8988T (cell line): Measurements from ENCODE around the gene MAP2K1.
"Not testable (repeated sequence)": the region's sequence is repeated elsewhere in the genome, so short reads cannot be mapped to it uniquely, and the experiment has no call there.

Experiments used
- DNase-seq: peaks from one replicate; pipeline ENCODE4 v3.0.0; 2011

The MAP2K1 gene

DNA sequence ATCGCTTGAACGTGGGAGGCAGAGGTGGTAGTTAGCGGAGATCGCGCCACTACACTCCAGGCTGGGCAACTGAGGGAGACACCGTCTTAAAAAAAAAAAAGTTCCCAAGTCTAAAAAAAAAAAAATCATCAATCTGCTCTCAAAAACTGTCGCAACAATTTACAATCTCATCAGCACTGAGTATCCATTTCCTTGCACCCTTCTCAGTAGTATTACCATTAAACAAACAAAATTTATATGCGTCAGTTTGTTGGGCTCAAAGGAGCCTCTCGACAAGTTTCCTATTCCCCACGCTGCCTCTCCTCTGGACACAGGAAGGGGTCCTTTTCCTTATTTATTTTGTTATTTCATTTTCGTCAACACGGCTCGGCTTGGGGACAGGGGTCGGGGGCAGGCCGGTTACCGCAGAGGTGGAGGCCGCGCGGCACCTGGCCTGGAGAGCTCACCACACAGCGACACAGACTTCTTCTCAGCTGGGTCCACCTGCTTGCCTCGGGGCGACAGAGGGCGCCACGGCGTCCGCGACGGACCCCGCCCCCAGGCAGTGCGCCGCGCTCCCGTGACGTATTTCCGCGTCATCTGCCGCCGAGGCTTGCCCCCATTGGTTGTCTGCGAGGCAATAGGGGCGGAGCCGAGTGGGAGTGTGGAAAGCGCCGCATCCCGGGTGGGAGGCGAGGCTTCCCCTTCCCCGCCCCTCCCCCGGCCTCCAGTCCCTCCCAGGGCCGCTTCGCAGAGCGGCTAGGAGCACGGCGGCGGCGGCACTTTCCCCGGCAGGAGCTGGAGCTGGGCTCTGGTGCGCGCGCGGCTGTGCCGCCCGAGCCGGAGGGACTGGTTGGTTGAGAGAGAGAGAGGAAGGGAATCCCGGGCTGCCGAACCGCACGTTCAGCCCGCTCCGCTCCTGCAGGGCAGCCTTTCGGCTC lies at the start of gene MAP2K1:
Gene MAP2K1 (plus strand): TSS at position 709 of the 920 bp plus-strand sequence. CDS start 436 bp downstream, outside the sequence.
- DNase-seq = peak; percentile 78

DNA sequence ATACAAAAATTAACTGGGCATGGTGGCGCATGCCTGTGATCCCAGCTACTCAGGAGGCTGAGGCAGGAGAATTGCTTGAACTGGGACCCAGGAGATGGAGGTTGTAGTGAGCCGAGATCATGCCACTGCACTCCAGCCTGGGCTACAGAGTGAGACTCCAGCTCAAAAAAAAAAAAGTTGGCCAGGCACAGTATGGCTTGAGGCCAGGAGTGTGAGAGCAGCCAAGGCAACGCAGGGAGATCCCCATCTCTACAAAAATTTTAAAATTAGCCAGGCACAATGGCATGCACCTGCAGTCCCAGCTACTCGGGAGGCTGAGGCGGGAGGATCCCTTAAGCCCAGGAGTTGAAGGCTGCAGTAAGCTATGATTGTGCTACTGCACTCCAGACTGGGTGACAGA lies 38.2 kb upstream of the MAP2K1 start:
- DNase-seq = not testable (repeated sequence)

DNA sequence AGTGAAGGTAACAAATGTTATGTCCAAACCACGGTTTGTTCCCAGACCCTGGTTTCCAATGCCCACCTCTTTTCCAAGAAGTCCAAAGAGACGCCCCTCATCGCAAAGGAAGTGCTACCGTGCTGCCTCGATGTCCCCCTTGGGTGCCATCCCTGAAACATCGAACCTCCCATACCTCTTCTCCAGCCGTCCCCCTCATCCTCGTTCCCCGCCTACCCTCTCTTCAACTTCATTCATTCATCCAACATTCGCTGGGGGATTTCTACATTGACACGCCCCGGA lies 30.7 kb upstream of the MAP2K1 start:
- no peak for DNase-seq

DNA sequence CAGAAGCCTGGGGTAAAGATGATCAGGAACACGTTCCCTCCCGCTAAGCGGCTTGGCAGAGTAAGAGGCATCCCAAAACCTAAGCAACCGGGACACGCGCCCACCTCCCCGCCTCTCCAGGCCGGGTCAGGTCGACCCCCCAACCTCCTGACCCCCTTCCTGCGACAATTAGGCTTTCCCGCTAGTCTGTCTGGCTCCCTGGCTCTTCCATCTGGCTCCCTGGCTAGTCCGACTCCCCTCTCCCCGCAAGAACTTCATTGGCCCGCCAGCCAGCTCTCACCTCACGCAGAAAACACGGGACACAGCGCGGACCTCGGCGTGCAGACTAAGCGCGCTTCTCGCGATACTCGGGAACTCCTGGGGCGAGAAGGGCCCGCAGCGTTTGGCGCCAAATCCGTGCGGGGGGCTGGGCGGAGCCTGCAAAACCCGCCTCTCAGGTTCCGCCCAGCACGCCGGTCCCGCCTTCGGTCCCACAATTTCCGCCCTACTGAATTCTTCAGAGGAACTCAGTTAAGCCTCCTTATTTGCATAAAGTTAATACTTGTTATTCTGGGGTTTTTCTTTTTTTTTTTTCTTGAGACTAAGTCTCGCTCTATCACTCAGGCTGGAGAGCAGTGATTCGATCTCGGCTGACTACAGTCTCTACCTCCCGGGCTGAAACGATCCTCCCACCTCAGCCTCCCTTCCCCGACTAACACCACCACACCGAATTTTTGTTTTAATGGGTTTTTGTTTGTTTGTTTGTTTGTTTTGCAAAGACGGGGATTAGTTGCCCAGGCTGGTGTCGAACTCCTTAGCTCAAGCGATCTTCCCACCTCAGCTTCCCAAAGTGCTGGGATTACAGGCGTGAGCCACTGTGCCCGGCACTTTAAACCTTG lies 30.1 kb upstream of the MAP2K1 start, which contains the start of gene TIPIN:
Gene TIPIN (minus strand): TSS at position 327 of the 878 bp plus-strand sequence. CDS start 3,738 bp downstream, outside the sequence.
- peak; percentile 62 for DNase-seq

DNA sequence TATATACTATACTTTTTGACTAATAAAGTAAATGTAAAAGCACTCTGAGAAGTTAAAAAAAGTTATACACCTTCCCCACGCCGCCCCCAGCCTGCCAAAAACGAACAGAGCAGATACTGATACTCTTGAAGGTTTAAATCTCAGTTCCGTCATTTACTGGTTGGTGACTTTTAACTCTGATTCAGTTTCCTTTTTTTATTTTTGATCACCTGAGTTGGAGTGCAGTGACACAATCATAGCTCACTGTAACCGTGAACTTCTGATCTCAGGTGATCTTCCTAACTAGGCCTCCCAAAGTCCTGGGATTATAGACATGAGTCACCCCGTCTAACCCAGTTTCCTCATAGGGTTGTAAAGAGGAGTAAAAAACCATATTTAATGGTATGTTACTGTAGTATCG lies 27.0 kb upstream of the MAP2K1 start:
- no peak for DNase-seq

DNA sequence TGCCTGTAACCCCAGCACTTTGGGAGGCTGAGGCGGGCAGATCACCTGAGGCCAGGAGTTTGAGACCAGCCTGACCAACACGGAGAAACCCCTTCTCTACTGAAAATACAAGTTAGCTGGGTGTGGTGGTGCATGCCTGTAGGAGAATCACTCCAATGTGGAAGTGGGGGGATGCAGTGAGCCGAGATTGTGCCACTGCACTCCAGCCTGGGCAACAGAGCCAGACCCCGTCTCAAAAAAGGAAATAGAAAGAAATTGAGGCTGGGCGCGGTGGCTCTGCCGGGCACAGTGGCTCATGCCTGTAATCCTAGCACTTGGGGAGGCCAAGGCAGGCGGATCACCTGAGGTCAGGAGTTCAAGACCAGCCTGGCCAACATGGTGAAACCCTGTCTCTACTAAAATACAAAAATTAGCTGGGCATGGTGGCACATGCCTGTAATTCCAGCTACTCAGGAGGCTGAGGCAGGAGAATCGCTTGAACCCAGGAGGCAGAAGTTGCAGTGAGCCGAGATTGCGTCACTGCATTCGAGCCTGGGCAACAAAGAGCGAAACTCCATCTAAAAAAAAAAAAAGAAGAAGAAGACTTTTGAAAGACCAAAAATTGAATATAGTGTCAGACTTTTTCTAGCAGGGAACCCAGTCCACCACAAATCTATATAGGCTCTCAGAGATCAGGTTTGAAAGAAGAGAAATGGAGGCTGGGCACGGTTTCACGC lies 24.8 kb upstream of the MAP2K1 start:
- DNase-seq = not testable (repeated sequence)

DNA sequence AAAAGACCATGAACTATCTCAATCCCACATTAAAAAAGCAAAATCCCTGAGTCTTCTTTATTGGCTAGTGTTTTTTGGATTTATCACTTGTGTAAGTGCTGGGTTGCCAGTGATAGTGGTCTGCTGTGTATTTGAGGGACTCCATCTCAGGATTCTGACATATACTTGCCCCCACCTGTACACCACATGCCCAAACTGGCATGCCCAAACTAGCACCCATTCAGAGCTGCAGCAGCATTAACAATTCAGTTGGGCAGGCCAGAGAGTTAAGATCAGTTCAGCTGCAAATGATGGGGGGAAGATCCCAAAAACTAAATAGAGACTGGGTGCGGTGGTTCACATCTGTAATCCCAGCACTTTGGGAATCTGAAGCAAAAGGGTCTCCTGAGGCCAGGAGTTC lies 23.9 kb upstream of the MAP2K1 start:
- no peak for DNase-seq

DNA sequence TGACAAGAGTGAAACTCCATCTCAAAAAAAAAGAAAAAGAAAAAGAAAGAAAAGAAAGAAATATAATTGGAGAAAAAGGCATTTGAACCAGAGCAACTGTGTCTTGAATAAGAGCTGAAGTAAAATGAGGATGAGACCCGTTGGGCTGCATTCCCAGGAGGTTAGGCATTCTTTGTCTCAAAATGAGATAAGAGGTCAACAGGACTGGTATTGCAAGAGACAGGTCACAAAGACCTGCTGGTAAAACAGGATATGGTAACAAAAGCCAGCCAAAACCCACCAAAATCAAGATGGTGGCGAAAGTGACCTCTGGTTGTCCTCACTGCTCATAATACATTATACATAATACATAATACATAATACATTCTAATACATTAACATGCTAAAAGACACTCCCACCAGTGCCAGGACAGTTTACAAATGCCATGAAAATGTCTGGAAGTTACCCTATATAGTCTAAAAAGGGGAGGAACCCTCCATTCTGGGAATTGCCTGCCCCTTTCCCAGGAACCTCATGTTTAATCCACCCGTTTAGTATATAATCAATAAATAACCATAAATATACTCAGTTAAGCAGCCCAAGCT lies 21.7 kb upstream of the MAP2K1 start:
- no peak for DNase-seq

DNA sequence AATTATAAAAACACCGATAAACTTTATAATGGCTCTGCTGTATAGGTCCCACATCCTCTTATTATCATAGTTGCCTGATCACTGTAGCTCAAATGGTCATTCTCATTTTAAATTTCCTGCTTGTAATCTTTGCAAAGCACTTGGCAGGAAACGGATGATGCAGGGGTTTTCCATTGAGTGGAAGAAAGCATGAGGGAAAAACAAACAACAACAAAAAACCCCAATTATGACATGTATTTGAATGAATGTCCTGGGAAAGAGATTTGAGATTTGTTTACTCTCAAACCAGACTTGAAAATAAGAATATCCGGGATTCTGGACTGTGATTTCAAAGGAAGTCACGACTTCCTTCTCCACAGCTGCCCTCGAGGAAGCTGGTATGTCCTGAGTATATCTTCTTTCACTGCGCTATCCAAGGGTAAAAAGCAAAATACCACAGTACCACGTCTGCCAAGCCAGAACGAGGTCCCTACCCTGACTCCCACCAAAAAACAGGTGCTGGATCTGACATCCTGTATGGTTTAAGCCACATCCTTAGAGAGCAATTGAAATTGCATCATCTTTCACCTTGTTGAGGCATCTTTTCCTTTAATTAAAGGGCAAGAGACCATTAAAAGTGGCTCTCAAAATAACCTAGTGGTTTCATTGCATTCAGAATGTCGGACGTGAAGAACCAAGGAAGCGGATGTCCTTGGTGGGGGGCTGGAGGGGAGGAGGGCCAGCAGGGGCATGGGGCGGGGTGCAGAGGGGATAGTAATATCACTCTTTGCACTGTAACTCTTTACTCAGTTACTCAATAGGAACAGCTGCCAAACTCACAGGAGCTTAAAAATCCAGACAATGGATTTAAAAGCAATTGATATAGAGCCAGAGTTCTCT lies 16.7 kb upstream of the MAP2K1 start:
- no peak for DNase-seq

DNA sequence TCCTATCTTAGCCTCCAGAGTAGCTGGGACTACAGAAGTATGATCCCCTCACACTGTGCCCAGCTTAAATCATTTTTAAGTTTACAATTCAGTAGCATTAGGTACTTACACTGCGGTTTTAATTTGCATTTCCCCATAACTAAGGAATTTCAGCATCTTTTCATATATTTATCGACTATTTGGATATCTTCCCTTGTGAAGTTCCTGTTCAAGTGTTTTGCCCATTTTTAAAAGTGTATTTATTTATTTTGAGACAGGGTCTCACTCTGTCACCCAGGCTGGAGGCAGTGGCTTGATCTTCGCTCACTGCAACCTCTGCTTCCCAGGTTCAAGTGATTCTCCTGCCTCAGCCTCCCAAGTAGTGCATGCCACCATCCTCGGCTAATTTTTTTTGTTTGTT lies 12.5 kb upstream of the MAP2K1 start:
- DNase-seq = no peak

DNA sequence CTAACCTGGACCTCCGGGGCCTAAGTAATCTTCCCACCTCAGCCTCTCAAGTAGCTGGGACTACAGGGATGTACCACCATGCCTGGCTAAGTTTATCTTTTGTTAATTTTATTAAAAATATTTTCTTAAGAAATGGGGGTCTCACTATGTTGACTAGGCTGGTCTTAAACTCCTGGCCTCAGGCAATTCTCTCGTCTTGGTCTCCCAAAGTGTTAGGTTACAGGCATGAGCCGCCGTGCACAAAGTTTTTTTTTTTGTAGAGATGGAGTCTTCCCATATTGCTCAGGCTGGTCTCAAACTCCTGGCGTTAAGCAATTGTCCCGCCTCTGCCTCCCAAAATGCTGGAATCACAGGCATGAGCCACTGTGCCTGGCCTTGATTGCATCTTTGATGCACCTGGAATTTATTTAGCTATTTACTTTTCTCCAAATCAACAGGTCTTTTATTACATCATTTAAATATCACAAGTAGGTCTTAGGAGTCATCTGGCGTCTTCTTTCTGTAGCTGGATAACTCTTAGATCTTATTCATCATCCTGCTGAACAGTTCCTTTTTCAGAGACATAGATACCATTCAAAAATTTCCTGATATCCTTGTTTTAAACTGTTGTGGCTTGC lies 7.8 kb upstream of the MAP2K1 start:
- DNase-seq = no peak

DNA sequence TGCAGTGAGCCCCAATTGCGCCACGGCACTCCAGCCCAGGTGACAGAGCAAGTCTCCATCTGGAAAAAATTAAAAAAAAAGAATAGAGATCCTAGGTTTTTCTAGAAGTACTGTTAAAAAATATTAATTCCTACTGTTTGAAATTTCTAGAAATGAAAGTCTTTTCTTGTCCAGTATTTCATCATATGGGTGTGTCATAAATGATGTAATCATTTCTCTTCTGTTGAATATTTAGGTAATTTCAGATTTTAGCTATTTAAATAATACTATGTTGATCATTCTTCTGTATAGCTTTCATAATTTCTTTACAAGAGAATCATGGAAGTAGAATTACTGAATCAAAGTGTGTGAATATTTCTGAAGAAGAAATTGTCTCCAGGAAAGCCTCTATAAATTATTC lies 5.3 kb upstream of the MAP2K1 start:
- not testable (repeated sequence) for DNase-seq

DNA sequence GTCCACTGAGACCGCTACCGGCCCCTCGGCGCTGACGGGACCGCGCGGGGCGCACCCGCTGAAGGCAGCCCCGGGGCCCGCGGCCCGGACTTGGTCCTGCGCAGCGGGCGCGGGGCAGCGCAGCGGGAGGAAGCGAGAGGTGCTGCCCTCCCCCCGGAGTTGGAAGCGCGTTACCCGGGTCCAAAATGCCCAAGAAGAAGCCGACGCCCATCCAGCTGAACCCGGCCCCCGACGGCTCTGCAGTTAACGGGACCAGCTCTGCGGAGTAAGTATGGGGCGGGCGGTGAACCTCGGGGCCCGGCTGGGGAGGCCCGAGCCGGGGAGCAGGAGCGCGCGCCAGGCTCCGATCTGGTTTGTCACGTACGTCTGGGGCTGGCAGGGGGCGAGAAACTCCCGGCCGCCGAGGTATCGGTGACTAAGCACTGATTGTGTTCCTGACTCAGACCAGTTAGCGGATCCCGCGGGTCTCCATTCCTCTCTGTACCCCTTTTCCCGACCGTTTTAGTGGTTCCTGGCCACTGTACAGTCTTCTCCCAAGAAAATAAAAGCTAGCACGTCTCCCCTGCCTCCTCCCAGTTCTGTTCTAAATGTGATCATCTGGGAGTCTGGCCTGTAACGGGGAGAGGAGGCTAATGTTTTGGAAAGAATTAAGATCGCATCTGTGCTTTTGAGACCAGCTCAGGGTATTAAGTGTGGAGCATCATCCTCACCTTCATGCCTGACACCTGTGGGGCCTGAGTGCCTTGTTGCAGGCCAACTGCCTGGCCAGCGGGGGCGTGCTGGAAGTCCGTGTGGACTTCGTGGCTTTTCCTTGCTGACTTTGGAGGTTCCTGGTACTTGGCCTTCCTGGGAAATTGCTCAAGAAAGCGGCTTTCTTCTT lies 691 bp downstream of the MAP2K1 start:
- DNase-seq = peak; percentile 24

DNA sequence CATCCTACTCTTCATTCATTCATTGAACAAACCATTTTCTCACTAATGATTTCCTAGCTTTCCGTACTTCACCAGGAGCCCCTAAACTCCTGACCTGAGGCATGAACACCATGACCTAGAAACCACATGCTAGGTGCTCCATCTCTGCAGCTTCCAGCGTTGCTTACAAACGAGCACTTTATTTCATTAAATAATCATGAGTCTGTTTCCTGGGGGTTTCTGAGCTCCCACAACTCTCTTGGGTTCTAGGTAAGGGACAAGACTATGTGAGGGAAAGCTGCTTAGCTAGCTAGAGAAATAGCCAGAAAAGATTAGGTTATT lies 1.3 kb downstream of the MAP2K1 start:
- no peak for DNase-seq

DNA sequence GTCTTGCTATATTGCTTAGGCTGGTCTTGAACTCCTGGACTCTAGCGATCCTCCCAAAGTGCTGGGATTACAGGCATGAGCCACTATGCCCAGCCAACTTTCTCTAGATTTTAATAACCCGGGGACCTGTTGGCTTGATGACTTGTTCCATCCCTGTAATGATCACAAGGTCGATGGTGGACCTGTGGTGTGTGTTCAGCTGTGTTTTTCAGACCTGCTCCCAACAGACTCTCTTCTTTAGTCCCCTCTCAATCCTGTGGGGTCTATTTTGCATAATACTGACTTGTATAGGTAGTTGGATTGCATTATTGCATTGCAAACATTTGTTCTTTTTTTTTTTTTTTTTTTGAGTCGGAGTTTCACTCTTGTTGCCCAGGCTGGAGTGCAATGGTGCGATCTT lies 1.9 kb downstream of the MAP2K1 start:
- DNase-seq = no peak

DNA sequence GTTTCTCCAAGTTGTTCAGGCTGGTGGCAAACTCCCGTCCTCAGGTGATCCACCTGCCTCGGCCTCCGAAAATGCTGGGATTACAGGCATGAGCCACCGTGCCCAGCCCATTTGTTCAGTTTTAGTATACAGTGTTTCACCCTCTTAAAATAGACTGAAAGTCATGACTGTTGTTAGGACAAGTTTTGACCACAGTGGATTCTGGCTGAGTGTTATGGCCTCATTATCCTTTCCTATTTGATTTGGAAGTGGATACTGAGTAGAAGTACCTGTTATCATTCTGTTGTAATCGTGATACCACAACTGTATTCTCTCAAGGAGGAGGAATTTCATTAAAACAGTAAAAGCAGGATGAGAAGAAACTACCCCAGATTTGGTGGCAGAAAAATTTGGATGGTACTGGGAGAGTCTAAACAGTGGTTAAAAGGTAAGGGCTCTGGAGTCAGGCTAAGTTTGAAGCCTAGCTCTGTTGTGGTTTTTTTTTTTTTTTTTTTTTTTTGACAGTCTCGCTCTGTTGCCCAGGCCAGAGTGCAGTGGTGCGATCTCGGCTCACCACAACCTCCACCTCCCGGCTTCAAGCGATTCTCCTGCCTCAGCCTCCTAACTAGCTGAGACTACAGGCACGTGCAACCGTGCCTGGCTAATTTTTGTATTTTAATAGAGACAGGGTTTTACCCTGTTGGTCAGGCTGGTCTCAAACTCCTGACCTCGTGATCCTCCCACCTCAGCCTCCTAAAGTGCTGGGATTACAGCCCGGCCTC lies 2.6 kb downstream of the MAP2K1 start:
- DNase-seq = no peak

DNA sequence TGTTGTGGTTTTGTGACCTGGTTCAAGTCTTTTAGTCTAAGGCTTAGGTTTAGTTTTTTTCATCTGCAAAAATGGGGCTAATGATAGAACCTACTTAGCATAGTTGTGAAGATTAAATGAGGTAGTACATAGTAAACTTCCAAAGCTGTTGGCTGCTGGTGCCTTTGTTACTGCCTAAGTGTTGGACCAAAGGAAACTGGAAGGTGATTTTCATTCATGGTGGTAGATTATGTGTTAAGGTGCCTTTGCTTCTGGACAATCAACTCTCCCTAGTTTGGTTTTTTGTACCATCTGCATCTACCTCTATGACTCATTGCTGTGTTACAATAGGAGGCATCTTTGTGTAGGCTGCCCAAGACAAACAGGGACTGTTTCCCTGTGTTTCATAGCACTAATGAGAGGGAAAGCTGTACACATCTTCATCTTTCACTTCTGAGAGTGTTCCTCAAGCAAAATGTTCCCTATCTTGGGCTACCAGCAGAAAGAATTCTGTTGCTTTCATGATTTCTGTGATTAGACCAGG lies 3.2 kb downstream of the MAP2K1 start:
- DNase-seq = no peak

DNA sequence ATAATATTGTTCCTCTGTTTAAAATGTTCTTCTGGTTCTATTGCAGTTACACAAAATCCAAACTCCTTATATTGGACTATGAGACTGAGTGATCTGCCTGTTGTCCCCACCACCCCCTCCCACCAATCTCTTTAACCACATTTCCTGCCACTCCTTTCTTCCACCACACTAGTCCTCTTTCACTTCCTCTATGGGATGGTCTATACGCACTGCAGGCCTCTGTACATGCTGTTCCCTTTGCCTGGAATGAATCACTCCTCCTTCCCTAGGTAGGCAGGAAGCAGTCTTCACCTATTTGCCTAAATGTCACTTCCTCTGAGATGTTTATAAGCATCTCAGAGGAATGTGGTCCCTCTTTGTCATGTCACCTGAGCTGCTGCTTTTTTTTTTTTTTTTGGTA lies 4.0 kb downstream of the MAP2K1 start:
- DNase-seq = no peak

DNA sequence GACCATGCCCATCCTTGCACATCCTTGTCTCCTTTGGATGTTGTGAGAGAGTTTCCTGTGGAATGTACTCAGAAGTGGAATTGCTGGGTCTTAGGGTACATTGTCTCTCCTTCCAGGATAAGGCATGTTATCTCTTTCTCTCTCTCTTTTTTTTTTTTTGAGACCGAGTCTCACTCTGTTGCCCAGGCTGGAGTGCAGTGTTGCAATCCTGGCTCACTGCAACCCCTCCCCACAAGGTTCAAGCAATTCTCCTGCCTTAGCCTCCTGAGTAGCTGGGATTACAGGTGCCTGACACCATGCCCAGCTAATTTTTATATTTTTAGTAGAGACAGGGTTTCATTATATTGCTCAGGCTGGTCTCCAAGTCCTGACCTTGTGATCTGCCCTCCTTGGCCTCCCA lies 6.3 kb downstream of the MAP2K1 start:
- not testable (repeated sequence) for DNase-seq
